Measurements from ENCODE around the gene NFATC2. TPM values are rescaled to one million over a fixed set of nuclear protein-coding genes. Genes with fewer than 3 reads are reported as not detected.

Gene NFATC2
- total RNA-seq, 1 experiment from 2014 or later, result 6.3 TPM

GRCh38 chr20:51562027-51562331 is 19.5 kb upstream of the NFATC2 start:
- peaks cover 24% of the 10 kb centered on the region for H3K4me1 ChIP-seq (replicated peaks; ENCODE audit: insufficient read depth)
- no peaks in the 10 kb centered on the region for H3K9me2 ChIP-seq (ENCODE audit: insufficient read depth)
- intact Hi-C loops (cut with micrococcal nuclease; ENCODE audit: unreplicated experiment), result no loop called here
- no peaks in the 10 kb centered on the region for H3K9me3 ChIP-seq (ENCODE audit: insufficient read depth, low read depth)
- DNase-seq, result no peak
- H2AFZ ChIP-seq, result peak overlapping the region; percentile 29; the same call in 1 of the 2 replicates
- H3K4me2 ChIP-seq, result peak overlapping the region; percentile 68
- ChIA-PET POLR2A (ENCODE audit: unreplicated experiment) (no interaction called here), CTCF (interaction anchor here (1.2 kb wide), 1 partner anchor 11 kb away, joined by 3 read pairs; no protein-coding TSS in a partner anchor)
- no peak for TF ChIP-seq CTCF (conservative IDR thresholded peaks at IDR 0.05)
- no peak for TF ChIP-seq EZH2 (IDR thresholded peaks at IDR 0.05; ENCODE audit: low read depth)
- H3K36me3 ChIP-seq (ENCODE audit: low read depth), result no peaks in the 10 kb centered on the region
- no peaks in the 10 kb centered on the region for H3K79me2 ChIP-seq (ENCODE audit: low read depth)
- BruUV-seq (replicated peaks), result no TSS peak
- peaks cover 7% of the 10 kb centered on the region for H3F3A ChIP-seq (ENCODE audit: insufficient read depth, low read depth)
- H4K20me1 ChIP-seq (ENCODE audit: insufficient read depth), result no peaks in the 10 kb centered on the region
- H3K27me3 ChIP-seq (ENCODE audit: insufficient read depth, low read depth), result peaks cover 58% of the 10 kb centered on the region
- H3K27ac ChIP-seq, result no peak overlapping the region
- H3K4me3 ChIP-seq, result peak overlapping the region; percentile 46; the same call in 1 of the 2 replicates

- no peak for DNase-seq
- peaks cover 24% of the 10 kb centered on the region for H3K4me1 ChIP-seq (replicated peaks; ENCODE audit: insufficient read depth)
- H3K79me2 ChIP-seq (ENCODE audit: low read depth), result no peaks in the 10 kb centered on the region
- ChIA-PET CTCF (no interaction called here), POLR2A (ENCODE audit: unreplicated experiment) (interaction anchor here (0.6 kb wide), 1 partner anchor 391 kb away, joined by 3 read pairs; no protein-coding TSS in a partner anchor)
- H3K27ac ChIP-seq, result no peak overlapping the region
- H2AFZ ChIP-seq, result no peak overlapping the region
- H3K36me3 ChIP-seq (ENCODE audit: low read depth), result no peaks in the 10 kb centered on the region
- no peaks in the 10 kb centered on the region for H3K9me2 ChIP-seq (ENCODE audit: insufficient read depth)
- H3K27me3 ChIP-seq (ENCODE audit: insufficient read depth, low read depth), result peaks cover 58% of the 10 kb centered on the region
- intact Hi-C loops (cut with micrococcal nuclease; ENCODE audit: unreplicated experiment), result no loop called here
- no peaks in the 10 kb centered on the region for H3K9me3 ChIP-seq (ENCODE audit: insufficient read depth, low read depth)
- peaks cover 7% of the 10 kb centered on the region for H3F3A ChIP-seq (ENCODE audit: insufficient read depth, low read depth)
- H3K4me3 ChIP-seq, result no peak overlapping the region
- no peak for TF ChIP-seq CTCF (conservative IDR thresholded peaks at IDR 0.05)
- TF ChIP-seq EZH2 (IDR thresholded peaks at IDR 0.05; ENCODE audit: low read depth), result 0 out of 2 replicates have a peak, but pooled peaks have one; percentile 53
- H3K4me2 ChIP-seq, result 0 out of 2 replicates have a peak overlapping the region, but pooled peaks have one; percentile 0
- H4K20me1 ChIP-seq (ENCODE audit: insufficient read depth), result no peaks in the 10 kb centered on the region
- no TSS peak for BruUV-seq (replicated peaks)
Observed at GRCh38 chr20:51560550-51561307, 18.2 kb upstream of the NFATC2 start.

DNA sequence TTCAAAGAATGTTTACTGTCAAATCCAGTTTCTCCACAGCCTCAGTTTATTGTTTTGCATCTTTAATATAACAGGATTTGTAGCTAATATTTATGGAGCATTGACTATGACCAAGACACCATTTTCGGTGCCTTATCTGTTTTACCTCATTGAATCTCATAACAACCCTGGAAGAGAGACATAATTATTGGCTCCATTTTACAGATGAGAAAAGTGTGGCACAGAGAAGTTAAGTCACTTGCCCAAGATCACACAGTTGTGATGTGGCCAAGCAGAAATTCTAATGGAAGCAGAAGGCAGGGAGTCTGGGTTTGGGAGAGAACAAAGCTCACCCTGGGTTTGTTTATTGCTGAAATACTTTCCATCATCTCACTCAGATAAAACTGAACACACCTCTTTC is 17.5 kb upstream of the NFATC2 start:
- BruUV-seq (replicated peaks), result no TSS peak
- Histone ChIP-seq H4K20me1 (ENCODE audit: insufficient read depth) (no peaks in the 10 kb centered on the region), H3K27me3 (ENCODE audit: insufficient read depth, low read depth) (peaks cover 54% of the 10 kb centered on the region), H3K9me2 (ENCODE audit: insufficient read depth) (no peaks in the 10 kb centered on the region), H2AFZ (no peak overlapping the region), H3K9me3 (ENCODE audit: insufficient read depth, low read depth) (no peaks in the 10 kb centered on the region), H3K4me2 (no peak overlapping the region), H3K4me1 (replicated peaks; ENCODE audit: insufficient read depth) (peaks cover 24% of the 10 kb centered on the region), H3F3A (ENCODE audit: insufficient read depth, low read depth) (peaks cover 7% of the 10 kb centered on the region), H3K27ac (no peak overlapping the region), H3K79me2 (ENCODE audit: low read depth) (no peaks in the 10 kb centered on the region), H3K36me3 (ENCODE audit: low read depth) (no peaks in the 10 kb centered on the region), H3K4me3 (no peak overlapping the region)
- CTCF ChIA-PET, result no interaction called here
- POLR2A ChIA-PET (ENCODE audit: unreplicated experiment), result no interaction called here
- intact Hi-C loops (cut with micrococcal nuclease; ENCODE audit: unreplicated experiment), result no loop called here
- TF ChIP-seq EZH2 (IDR thresholded peaks at IDR 0.05; ENCODE audit: low read depth), result no peak
- no peak for TF ChIP-seq CTCF (conservative IDR thresholded peaks at IDR 0.05)
- DNase-seq, result no peak

Data from PC-9 (cell line).